Fibroblast of mammary gland (primary cell): ENCODE results near the gene SERPINB5.

ENCODE experiments used
- DNase-seq: peaks from one replicate; pipeline ENCODE4 v3.0.0-alpha.2; 2010; ENCODE audit warnings: low read depth
- H3K4me3 ChIP-seq: 2 replicates; pipeline ENCODE4 v1.5.1; 2011; ENCODE audit warnings: low read depth, mild to moderate bottlenecking, low read length, moderate library complexity; ENCODE audit not compliant: control insufficient read depth
- CTCF ChIP-seq: conservative IDR thresholded peaks from 2 replicates; pipeline ENCODE4 v1.5.1; 2011; ENCODE audit warnings: low read depth, low read length, inconsistent platforms; ENCODE audit not compliant: control insufficient read depth, insufficient read depth

Gene SERPINB5

GRCh38 chr18:63440219-63440618 is 36.5 kb upstream of the SERPINB5 start:
- DNase-seq: peak; percentile 74
- no peak overlapping the region for H3K4me3 ChIP-seq
- TF ChIP-seq CTCF: no peak

DNA sequence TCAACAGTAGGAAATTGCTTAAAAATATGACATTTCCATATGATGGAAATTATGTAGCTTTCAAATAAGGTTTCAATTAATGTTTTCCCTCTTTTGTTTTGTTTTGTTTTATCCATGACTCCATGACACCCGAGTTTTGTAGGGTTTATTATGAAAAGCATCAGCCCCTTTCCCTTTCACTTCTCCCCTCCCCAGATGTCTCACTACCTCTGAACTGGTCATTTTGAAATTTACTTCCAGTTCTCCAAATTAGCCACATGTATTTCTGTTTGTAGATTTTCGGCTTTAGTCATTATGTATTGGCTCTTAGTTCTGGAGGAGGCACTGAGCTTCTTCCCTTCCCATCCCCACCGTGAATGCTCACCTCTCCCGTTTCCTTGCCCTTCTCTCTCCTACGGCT is 35.9 kb upstream of the SERPINB5 start:
- TF ChIP-seq CTCF: no peak
- DNase-seq: no peak
- H3K4me3 ChIP-seq: no peak overlapping the region

GRCh38 chr18:63443829-63444228 is 32.9 kb upstream of the SERPINB5 start:
- no peak for DNase-seq
- H3K4me3 ChIP-seq: no peak overlapping the region
- TF ChIP-seq CTCF: no peak

DNA sequence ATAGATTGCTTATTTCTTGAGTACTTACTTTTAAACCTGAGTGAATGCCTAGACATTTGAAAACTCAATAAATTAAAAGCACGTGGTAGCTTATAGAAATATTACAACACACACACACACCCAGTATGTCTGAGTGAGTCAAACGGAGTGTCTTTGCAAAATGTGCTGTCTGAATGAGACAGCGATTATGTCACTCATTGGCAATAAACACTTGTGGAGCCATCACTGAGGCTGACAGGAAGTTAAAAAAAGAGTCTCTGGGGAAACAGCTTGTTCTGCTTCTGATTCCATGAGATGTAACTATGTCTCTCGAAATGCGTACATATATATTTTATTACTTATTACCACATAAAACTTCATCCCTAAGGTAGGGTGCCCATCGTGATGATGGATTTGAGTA is 32.2 kb upstream of the SERPINB5 start:
- H3K4me3 ChIP-seq: no peak overlapping the region
- peak; percentile 98 for DNase-seq
- no peak for TF ChIP-seq CTCF

DNA sequence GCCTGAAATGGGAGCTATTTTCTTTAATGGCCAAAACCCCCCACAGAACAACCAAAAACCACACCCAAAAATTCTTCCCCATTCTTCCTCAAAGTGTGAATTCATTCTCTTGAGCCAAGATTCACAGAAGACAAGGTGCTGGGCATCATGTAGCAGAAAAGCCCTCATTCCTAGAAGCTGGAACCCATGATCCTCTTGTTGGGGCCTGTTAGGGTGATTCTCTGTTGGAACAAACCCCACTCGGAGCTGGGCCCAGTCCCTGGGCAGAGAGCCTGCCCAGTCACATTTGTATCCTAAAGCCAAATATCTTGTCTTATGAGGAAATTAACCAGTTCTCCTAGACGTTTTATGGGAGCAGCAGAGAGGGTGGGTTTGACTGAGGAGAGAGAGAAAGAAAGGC is 31.7 kb upstream of the SERPINB5 start:
- TF ChIP-seq CTCF: no peak
- DNase-seq: no peak
- H3K4me3 ChIP-seq: no peak overlapping the region

GRCh38 chr18:63446266-63446665 is 30.5 kb upstream of the SERPINB5 start:
- no peak for TF ChIP-seq CTCF
- H3K4me3 ChIP-seq: no peak overlapping the region
- DNase-seq: no peak

- no peak for TF ChIP-seq CTCF
- DNase-seq: no peak
- no peak overlapping the region for H3K4me3 ChIP-seq
Measured at GRCh38 chr18:63447066-63447465, 29.7 kb upstream of the SERPINB5 start.
